K562 (cell line): ENCODE results near the gene HSPA1B. TPM values are rescaled to one million over a fixed set of nuclear protein-coding genes. Genes with fewer than 3 reads are reported as not detected.

Experiments
- ARID2 ChIP-seq: fragments of 450-650 bp; IDR thresholded peaks from 2 replicates; pipeline ENCODE4 v1.6.1; 2017; ENCODE audit warnings: antibody characterized with exemption, mild to moderate bottlenecking
- CREB1 ChIP-seq, 2 experiments: sonication (generic) in 1 of 2; formaldehyde crosslinking in 1 of 2; IDR thresholded peaks; 2 replicates each; pipeline versions ENCODE4 v1.6.1 to v1.8.0; 2012 to 2022; ENCODE audit warnings: inconsistent platforms in 1 of 2, mild to moderate bottlenecking in 1 of 2, missing genetic modification reagents in 1 of 2, moderate library complexity in 1 of 2
- ESRRA ChIP-seq: fragments of 450-650 bp; IDR thresholded peaks from 2 replicates; pipeline ENCODE4 v1.6.1; 2014; ENCODE audit warnings: low read depth, mild to moderate bottlenecking, moderate library complexity, borderline replicate concordance
- HDAC3 ChIP-seq: fragments of 450-650 bp; IDR thresholded peaks from 2 replicates; pipeline ENCODE4 v1.6.1; 2018; ENCODE audit warnings: borderline replicate concordance, mild to moderate bottlenecking, moderate library complexity; ENCODE audit not compliant: partially characterized antibody
- HLTF ChIP-seq: fragments of 450-650 bp; IDR thresholded peaks from 2 replicates; pipeline ENCODE4 v1.6.1; 2016
- KLF13 ChIP-seq: fragments of 450-650 bp; IDR thresholded peaks from 2 replicates; pipeline ENCODE4 v1.6.1; 2016; ENCODE audit warnings: missing genetic modification characterization, low read depth, mild to moderate bottlenecking, missing compliant biosample characterization, moderate library complexity, borderline replicate concordance
- L3MBTL2 ChIP-seq: fragments of 450-650 bp; IDR thresholded peaks from 2 replicates; pipeline ENCODE4 v1.6.1; 2016; ENCODE audit warnings: mild to moderate bottlenecking, moderate library complexity
- NCOA4 ChIP-seq: fragments of 450-650 bp; IDR thresholded peaks from 2 replicates; pipeline ENCODE4 v1.6.1; 2018; ENCODE audit warnings: mild to moderate bottlenecking; ENCODE audit not compliant: partially characterized antibody
- NEUROD1 ChIP-seq: fragments of 150-350 bp; IDR thresholded peaks from 2 replicates; pipeline ENCODE4 v1.6.1; 2014; ENCODE audit warnings: borderline replicate concordance, low read length, low read depth; ENCODE audit not compliant: partially characterized antibody
- POU5F1 ChIP-seq: fragments of 150-350 bp; IDR thresholded peaks from 2 replicates; pipeline ENCODE4 v1.6.1; 2014; ENCODE audit warnings: borderline replicate concordance, low read length, low read depth, mild to moderate bottlenecking; ENCODE audit not compliant: partially characterized antibody
- RB1 ChIP-seq: fragments of 450-650 bp; IDR thresholded peaks from 2 replicates; pipeline ENCODE4 v1.6.1; 2017; ENCODE audit warnings: low read depth, mild to moderate bottlenecking
- TAF7 ChIP-seq: fragments of 450-650 bp; IDR thresholded peaks from 2 replicates; pipeline ENCODE4 v1.6.1; 2016; ENCODE audit warnings: missing genetic modification characterization, missing compliant biosample characterization
- TCF3 ChIP-seq: sonication (generic); formaldehyde crosslinking; IDR thresholded peaks from 2 replicates; pipeline ENCODE4 v1.4.0; 2020; ENCODE audit warnings: mild to moderate bottlenecking, missing genetic modification reagents
- polyA plus RNA-seq, 8 experiments: library from polyadenylated mRNA; depleted of rRNA in 4 of 8; stranded (reverse) in 5 of 8; unstranded in 3 of 8; fragments of >200 nt; fragmentation: Nextera tagmentation in 2 of 8; fragmentation: Illumina TruSeq in 1 of 8; extraction: Ambion mirVana in 2 of 8; extraction: Trizol in 1 of 8; gene quantifications; 2 replicates each; pipeline versions ENCODE4 v1.2.1 to v1.2.3, GENCODE V29; 2011 to 2014; ENCODE audit warnings: inconsistent platforms in 1 of 8, missing spikeins in 1 of 8
- total RNA-seq, 7 experiments: library from RNA; depleted of rRNA in 6 of 7; stranded (reverse); fragments of >200 nt in 6 of 7; fragmentation: Illumina TruSeq in 2 of 7; extraction: Trizol in 2 of 7; gene quantifications; 2 replicates each; pipeline versions ENCODE4 v1.2.1 to v1.2.3, GENCODE V29; 2011 to 2021; ENCODE audit warnings: low replicate concordance in 1 of 7
- TF ChIP-seq, protein P1 (sequence below): sonication (generic); formaldehyde crosslinking; IDR thresholded peaks from 2 replicates; pipeline ENCODE4 v1.8.0; 2022; ENCODE audit warnings: missing genetic modification reagents, mild to moderate bottlenecking, borderline replicate concordance
- TF ChIP-seq, protein P2 (sequence below): sonication (generic); formaldehyde crosslinking; IDR thresholded peaks from 2 replicates; pipeline ENCODE4 v1.8.1; 2022; ENCODE audit warnings: missing genetic modification reagents
- TF ChIP-seq, protein P3 (sequence below): fragments of 450-650 bp; formaldehyde crosslinking; IDR thresholded peaks from 2 replicates; pipeline ENCODE4 v1.4.0; 2020; ENCODE audit warnings: mild to moderate bottlenecking, moderate library complexity
- TF ChIP-seq, protein P4 (sequence below): fragments of 250-450 bp; sonication (Bioruptor Pico); IDR thresholded peaks from 2 replicates; pipeline ENCODE4 v1.5.0; 2022; ENCODE audit warnings: mild to moderate bottlenecking
- TF ChIP-seq, protein P5 (sequence below): fragments of 250-450 bp; sonication (Bioruptor Pico); IDR thresholded peaks from 2 replicates; pipeline ENCODE4 v1.8.0; 2022; ENCODE audit warnings: moderate library complexity, mild to moderate bottlenecking, inconsistent platforms

The HSPA1B gene
- total and polyA plus RNA-seq, 9 of the 15 experiments (the other 6 are each of a cell fraction or from before 2014, with no cell fraction given) = 0.27 to 227 (median 51.2) TPM

DNA sequence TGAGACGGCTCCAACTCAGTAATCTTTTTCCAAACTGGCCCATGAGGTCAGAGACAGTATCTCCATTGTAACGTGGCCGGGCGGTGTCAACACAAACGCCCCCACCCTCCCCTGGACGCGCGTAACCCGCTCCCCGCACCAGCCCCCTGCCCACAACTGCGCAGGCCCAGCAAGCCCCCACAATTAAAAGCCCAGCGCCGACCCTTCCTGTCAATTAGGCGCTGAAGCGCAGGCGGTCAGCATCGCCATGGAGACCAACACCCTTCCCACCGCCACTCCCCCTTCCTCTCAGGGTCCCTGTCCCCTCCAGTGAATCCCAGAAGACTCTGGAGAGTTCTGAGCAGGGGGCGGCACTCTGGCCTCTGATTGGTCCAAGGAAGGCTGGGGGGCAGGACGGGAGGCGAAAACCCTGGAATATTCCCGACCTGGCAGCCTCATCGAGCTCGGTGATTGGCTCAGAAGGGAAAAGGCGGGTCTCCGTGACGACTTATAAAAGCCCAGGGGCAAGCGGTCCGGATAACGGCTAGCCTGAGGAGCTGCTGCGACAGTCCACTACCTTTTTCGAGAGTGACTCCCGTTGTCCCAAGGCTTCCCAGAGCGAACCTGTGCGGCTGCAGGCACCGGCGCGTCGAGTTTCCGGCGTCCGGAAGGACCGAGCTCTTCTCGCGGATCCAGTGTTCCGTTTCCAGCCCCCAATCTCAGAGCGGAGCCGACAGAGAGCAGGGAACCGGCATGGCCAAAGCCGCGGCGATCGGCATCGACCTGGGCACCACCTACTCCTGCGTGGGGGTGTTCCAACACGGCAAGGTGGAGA, 12.3 kb upstream of the HSPA1B start, which contains the start of the genes HSPA1A and HSPA1L (continued):
- TF ChIP-seq, protein P1, sequence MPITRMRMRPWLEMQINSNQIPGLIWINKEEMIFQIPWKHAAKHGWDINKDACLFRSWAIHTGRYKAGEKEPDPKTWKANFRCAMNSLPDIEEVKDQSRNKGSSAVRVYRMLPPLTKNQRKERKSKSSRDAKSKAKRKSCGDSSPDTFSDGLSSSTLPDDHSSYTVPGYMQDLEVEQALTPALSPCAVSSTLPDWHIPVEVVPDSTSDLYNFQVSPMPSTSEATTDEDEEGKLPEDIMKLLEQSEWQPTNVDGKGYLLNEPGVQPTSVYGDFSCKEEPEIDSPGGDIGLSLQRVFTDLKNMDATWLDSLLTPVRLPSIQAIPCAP (CRISPR knock-in tag) = peak; percentile 73; the same call in 1 of the 2 replicates
- TF ChIP-seq KLF13 (tag) (no peak), HDAC3 (no peak), NCOA4 (no peak), ESRRA (peak; percentile 69; the same call in 1 of the 2 replicates), ARID2 (no peak), NEUROD1 (peak; percentile 87), L3MBTL2 (peak; percentile 77), CREB1 (IDR thresholded peaks at IDR 0.05) (peak; percentile 39; the same call in 1 of the 2 replicates), CREB1 (CRISPR knock-in tag; IDR thresholded peaks at IDR 0.05) (peak; percentile 73; the same call in 1 of the 2 replicates), HLTF (peak; percentile 69; the same call in 1 of the 2 replicates), TCF3 (CRISPR knock-in tag) (peak; percentile 28; the same call in 1 of the 2 replicates), TAF7 (peak; percentile 89), POU5F1 (no peak), RB1 (peak; percentile 89)
- TF ChIP-seq, protein P2, sequence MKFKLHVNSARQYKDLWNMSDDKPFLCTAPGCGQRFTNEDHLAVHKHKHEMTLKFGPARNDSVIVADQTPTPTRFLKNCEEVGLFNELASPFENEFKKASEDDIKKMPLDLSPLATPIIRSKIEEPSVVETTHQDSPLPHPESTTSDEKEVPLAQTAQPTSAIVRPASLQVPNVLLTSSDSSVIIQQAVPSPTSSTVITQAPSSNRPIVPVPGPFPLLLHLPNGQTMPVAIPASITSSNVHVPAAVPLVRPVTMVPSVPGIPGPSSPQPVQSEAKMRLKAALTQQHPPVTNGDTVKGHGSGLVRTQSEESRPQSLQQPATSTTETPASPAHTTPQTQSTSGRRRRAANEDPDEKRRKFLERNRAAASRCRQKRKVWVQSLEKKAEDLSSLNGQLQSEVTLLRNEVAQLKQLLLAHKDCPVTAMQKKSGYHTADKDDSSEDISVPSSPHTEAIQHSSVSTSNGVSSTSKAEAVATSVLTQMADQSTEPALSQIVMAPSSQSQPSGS (CRISPR knock-in tag) = no peak
- TF ChIP-seq, protein P3, sequence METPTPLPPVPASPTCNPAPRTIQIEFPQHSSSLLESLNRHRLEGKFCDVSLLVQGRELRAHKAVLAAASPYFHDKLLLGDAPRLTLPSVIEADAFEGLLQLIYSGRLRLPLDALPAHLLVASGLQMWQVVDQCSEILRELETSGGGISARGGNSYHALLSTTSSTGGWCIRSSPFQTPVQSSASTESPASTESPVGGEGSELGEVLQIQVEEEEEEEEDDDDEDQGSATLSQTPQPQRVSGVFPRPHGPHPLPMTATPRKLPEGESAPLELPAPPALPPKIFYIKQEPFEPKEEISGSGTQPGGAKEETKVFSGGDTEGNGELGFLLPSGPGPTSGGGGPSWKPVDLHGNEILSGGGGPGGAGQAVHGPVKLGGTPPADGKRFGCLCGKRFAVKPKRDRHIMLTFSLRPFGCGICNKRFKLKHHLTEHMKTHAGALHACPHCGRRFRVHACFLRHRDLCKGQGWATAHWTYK (CRISPR knock-in tag) = peak; percentile 92
- TF ChIP-seq, protein P4, sequence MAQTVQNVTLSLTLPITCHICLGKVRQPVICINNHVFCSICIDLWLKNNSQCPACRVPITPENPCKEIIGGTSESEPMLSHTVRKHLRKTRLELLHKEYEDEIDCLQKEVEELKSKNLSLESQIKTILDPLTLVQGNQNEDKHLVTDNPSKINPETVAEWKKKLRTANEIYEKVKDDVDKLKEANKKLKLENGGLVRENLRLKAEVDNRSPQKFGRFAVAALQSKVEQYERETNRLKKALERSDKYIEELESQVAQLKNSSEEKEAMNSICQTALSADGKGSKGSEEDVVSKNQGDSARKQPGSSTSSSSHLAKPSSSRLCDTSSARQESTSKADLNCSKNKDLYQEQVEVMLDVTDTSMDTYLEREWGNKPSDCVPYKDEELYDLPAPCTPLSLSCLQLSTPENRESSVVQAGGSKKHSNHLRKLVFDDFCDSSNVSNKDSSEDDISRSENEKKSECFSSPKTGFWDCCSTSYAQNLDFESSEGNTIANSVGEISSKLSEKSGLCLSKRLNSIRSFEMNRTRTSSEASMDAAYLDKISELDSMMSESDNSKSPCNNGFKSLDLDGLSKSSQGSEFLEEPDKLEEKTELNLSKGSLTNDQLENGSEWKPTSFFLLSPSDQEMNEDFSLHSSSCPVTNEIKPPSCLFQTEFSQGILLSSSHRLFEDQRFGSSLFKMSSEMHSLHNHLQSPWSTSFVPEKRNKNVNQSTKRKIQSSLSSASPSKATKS (CRISPR knock-in tag) = peak; percentile 43; the same call in 1 of the 2 replicates
- TF ChIP-seq, protein P5, sequence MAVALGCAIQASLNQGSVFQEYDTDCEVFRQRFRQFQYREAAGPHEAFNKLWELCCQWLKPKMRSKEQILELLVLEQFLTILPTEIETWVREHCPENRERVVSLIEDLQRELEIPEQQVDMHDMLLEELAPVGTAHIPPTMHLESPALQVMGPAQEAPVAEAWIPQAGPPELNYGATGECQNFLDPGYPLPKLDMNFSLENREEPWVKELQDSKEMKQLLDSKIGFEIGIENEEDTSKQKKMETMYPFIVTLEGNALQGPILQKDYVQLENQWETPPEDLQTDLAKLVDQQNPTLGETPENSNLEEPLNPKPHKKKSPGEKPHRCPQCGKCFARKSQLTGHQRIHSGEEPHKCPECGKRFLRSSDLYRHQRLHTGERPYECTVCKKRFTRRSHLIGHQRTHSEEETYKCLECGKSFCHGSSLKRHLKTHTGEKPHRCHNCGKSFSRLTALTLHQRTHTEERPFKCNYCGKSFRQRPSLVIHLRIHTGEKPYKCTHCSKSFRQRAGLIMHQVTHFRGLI (CRISPR knock-in tag) = no peak
